ENCODE measurements around the gene LCE2A.

Gene LCE2A

DNA sequence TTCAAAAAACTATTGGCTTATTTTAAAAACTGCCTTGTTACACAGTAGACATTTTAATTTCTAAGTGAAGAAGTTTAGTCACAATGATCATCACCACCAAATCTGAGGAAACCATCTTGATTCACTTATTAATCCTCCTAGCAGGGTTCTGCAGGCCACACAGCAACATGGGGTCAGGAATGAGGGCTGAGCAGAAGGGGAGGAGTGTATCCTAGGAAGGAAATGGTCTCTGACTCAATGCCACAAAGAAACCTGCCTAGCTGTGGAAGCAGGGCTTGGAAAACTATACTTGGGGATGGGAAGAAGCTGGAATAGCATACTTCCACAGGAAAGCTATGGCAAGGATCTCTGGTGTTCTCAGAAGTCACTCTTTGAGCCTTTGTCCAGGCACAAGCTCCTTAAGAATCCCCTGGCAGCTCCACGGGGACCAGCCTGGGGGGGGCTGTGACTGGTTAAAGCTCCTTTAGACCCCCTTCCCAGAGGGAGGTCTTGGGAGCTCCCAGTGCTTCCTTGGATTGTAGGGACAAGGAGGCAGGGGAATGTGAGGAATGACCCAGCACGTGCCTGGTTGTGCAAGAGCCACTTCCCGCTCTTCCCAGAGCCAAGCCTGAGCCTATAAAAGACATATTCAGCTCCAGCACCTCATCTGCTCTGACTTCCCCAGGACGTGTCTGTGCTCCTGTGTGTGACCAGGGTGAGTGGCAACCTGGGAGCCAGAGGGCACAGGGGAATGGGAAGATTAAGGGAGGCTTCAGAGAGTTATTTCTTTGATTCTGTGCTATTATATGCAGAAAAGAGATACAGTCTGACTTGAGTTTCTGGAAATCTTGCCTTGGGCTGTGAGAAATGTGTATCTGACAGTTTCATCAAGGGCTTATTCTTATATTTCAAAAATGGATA, at the start of gene LCE2A:
Gene LCE2A, plus strand, starts transcription at position 645 of the 900 bp plus-strand sequence. CDS start 557 bp downstream, outside the sequence.
- H3K9ac ChIP-seq, result no peak within 1 kb of the TSS
- no peaks in the 10 kb centered on the region for H3K9me3 ChIP-seq (ENCODE audit: control insufficient read depth, low read length)
- no peaks in the 10 kb centered on the region for H3K79me2 ChIP-seq
- no peak within 1 kb of the TSS for H2AFZ ChIP-seq
- TF ChIP-seq, protein P1, sequence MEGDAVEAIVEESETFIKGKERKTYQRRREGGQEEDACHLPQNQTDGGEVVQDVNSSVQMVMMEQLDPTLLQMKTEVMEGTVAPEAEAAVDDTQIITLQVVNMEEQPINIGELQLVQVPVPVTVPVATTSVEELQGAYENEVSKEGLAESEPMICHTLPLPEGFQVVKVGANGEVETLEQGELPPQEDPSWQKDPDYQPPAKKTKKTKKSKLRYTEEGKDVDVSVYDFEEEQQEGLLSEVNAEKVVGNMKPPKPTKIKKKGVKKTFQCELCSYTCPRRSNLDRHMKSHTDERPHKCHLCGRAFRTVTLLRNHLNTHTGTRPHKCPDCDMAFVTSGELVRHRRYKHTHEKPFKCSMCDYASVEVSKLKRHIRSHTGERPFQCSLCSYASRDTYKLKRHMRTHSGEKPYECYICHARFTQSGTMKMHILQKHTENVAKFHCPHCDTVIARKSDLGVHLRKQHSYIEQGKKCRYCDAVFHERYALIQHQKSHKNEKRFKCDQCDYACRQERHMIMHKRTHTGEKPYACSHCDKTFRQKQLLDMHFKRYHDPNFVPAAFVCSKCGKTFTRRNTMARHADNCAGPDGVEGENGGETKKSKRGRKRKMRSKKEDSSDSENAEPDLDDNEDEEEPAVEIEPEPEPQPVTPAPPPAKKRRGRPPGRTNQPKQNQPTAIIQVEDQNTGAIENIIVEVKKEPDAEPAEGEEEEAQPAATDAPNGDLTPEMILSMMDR (IDR thresholded peaks at IDR 0.05), result no peak
- no peaks in the 10 kb centered on the region for H3K36me3 ChIP-seq (ENCODE audit: control insufficient read depth, insufficient read depth, low read length)
- H3K27me3 ChIP-seq (ENCODE audit: control insufficient read depth, insufficient read depth, low read length), result no peaks in the 10 kb centered on the region
- no peak within 1 kb of the TSS for H3K4me3 ChIP-seq (ENCODE audit: low read depth, low read length)
- H3K4me1 ChIP-seq, result no peaks in the 10 kb centered on the region
- no peak within 1 kb of the TSS for H3K4me2 ChIP-seq (ENCODE audit: low read length)
- H3K27ac ChIP-seq, result no peak within 1 kb of the TSS

DNA sequence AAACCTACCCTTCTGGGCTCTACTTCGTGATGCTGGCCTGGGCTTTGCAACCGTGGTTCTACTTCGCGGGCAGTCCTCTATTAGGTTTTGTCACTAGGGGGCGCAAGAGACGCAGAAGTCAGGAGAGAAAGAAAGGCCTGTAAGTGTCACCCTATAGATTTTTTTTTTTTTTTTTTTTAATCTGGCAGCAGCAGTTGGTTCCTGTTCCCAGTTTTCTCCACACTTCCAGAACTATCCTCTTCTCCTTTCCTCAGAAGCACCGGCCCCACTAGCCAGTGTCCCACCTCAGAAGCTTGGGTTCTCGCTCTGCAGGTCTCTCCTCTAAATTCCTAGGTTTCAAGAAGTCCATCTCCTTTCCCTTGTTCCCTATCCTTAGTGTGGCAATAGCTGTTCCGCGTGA, 44.0 kb upstream of the LCE2A start:
- Histone ChIP-seq H3K79me2 (no peaks in the 10 kb centered on the region), H2AFZ (no peak overlapping the region), H3K9ac (no peak overlapping the region), H3K27me3 (ENCODE audit: control insufficient read depth, insufficient read depth, low read length) (no peaks in the 10 kb centered on the region), H3K4me3 (ENCODE audit: low read depth, low read length) (no peak overlapping the region), H3K27ac (no peak overlapping the region), H3K4me1 (no peaks in the 10 kb centered on the region), H3K4me2 (ENCODE audit: low read length) (no peak overlapping the region), H3K36me3 (ENCODE audit: control insufficient read depth, insufficient read depth, low read length) (no peaks in the 10 kb centered on the region), H3K9me3 (ENCODE audit: control insufficient read depth, low read length) (no peaks in the 10 kb centered on the region)
- TF ChIP-seq, protein P1 (IDR thresholded peaks at IDR 0.05), result no peak

DNA sequence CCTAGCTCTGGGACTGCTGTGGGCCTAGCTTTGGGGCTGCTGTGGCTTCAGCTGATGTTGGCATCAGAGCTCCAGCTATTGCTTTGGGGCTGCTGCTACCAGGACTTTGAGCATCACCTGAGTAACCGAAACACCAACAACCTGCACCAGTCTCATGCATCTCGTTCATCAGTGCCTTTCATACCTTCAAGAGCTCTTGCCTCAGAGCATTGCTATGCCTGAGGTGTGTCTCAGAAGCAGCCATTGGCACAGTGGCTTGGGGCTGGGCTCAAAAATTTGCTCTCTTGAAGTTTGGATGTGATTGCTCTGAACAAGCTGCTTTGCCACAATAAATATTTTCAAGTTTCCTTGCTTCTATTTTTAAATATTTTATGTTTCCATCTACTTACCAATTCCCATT, 41.7 kb upstream of the LCE2A start:
- Histone ChIP-seq H3K9me3 (ENCODE audit: control insufficient read depth, low read length) (no peaks in the 10 kb centered on the region), H3K36me3 (ENCODE audit: control insufficient read depth, insufficient read depth, low read length) (no peaks in the 10 kb centered on the region), H3K4me1 (no peaks in the 10 kb centered on the region), H3K4me3 (ENCODE audit: low read depth, low read length) (no peak overlapping the region), H3K79me2 (no peaks in the 10 kb centered on the region), H3K4me2 (ENCODE audit: low read length) (no peak overlapping the region), H3K27me3 (ENCODE audit: control insufficient read depth, insufficient read depth, low read length) (no peaks in the 10 kb centered on the region), H3K9ac (no peak overlapping the region), H2AFZ (no peak overlapping the region), H3K27ac (no peak overlapping the region)
- TF ChIP-seq, protein P1 (IDR thresholded peaks at IDR 0.05), result no peak

GRCh38 chr1:152657677-152658076, 40.5 kb upstream of the LCE2A start:
- Histone ChIP-seq H3K4me1 (no peaks in the 10 kb centered on the region), H3K4me3 (ENCODE audit: low read depth, low read length) (no peak overlapping the region), H3K36me3 (ENCODE audit: control insufficient read depth, insufficient read depth, low read length) (no peaks in the 10 kb centered on the region), H2AFZ (no peak overlapping the region), H3K4me2 (ENCODE audit: low read length) (no peak overlapping the region), H3K9ac (no peak overlapping the region), H3K27ac (no peak overlapping the region), H3K79me2 (no peaks in the 10 kb centered on the region), H3K9me3 (ENCODE audit: control insufficient read depth, low read length) (no peaks in the 10 kb centered on the region), H3K27me3 (ENCODE audit: control insufficient read depth, insufficient read depth, low read length) (no peaks in the 10 kb centered on the region)
- TF ChIP-seq, protein P1 (IDR thresholded peaks at IDR 0.05), result no peak

DNA sequence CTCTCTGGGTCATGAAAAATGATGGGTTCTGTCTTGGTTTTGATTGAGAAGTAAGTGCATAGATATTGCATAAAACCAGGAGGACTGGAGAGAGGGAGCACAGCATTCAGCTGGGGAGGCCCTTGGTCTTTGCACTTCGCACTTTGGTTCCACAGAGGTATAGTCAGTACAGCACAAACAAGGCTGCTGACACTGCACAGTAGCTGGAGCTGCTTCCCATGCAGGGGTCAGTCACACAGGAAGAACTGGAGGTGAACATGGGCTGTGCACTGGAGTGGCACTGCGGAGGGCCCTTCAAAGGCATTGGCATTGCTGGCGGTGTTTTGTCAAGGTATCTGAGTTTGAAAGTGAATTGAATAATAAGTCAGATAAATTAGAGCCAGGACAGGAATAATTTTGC, 39.5 kb upstream of the LCE2A start:
- no peak overlapping the region for H2AFZ ChIP-seq
- no peak overlapping the region for H3K27ac ChIP-seq
- no peak overlapping the region for H3K9ac ChIP-seq
- no peaks in the 10 kb centered on the region for H3K36me3 ChIP-seq (ENCODE audit: control insufficient read depth, insufficient read depth, low read length)
- H3K79me2 ChIP-seq, result no peaks in the 10 kb centered on the region
- no peak overlapping the region for H3K4me3 ChIP-seq (ENCODE audit: low read depth, low read length)
- TF ChIP-seq, protein P1 (IDR thresholded peaks at IDR 0.05), result no peak
- no peaks in the 10 kb centered on the region for H3K9me3 ChIP-seq (ENCODE audit: control insufficient read depth, low read length)
- no peaks in the 10 kb centered on the region for H3K27me3 ChIP-seq (ENCODE audit: control insufficient read depth, insufficient read depth, low read length)
- H3K4me1 ChIP-seq, result no peaks in the 10 kb centered on the region
- no peak overlapping the region for H3K4me2 ChIP-seq (ENCODE audit: low read length)
